ENCODE data around the gene MICAL3.

- TF ChIP-seq REST (IDR thresholded peaks at IDR 0.05; ENCODE audit: insufficient replicate concordance, low read depth) (no peak), CTCF (IDR thresholded peaks at IDR 0.05; ENCODE audit: insufficient read depth, low read length) (no peak), POLR2AphosphoS5 (IDR thresholded peaks at IDR 0.05; ENCODE audit: low read depth) (no peak), GABPA (IDR thresholded peaks at IDR 0.05; ENCODE audit: low read depth) (no peak)
Measured at GRCh38 chr22:17948101-17948500, 76.3 kb downstream of the MICAL3 start.
